Muscle of leg (tissue), 16 donors: ENCODE measurements around the gene ZNF268. TPM values are rescaled to one million over a fixed set of nuclear protein-coding genes. Genes with fewer than 3 reads are reported as not detected.

ENCODE experiments used
- DNase-seq: peaks from one replicate; pipeline ENCODE4 v3.0.0; 2013
- H3K27ac ChIP-seq: one replicate; pipeline ENCODE4 v1.5.1; 2013; ENCODE audit warnings: mild to moderate bottlenecking, low read length, control low read depth
- H3K27me3 ChIP-seq: one replicate; pipeline ENCODE4 v1.6.1; 2013; ENCODE audit warnings: low read length; ENCODE audit not compliant: control insufficient read depth, insufficient read depth
- H3K36me3 ChIP-seq: one replicate; pipeline ENCODE4 v1.6.1; 2013; ENCODE audit warnings: low read length; ENCODE audit not compliant: control insufficient read depth, insufficient read depth
- H3K4me1 ChIP-seq: one replicate; pipeline ENCODE4 v1.6.1; 2013; ENCODE audit warnings: low read length; ENCODE audit not compliant: control insufficient read depth, insufficient read depth
- H3K4me3 ChIP-seq: one replicate; pipeline ENCODE4 v1.5.1; 2013; ENCODE audit warnings: low read length, control low read depth
- H3K9me3 ChIP-seq: replicated peaks from 2 replicates; pipeline ENCODE4 v1.6.1; 2013; ENCODE audit warnings: low read depth, low read length; ENCODE audit not compliant: control insufficient read depth
- WGBS: methylation state at CpG from one replicate; pipeline ENCODE4 v1.1.5; 2013; ENCODE audit warnings: missing lambda C conversion rate; ENCODE audit not compliant: insufficient coverage; 5-methylcytosine and 5-hydroxymethylcytosine counted together
- long read RNA-seq, 11 donors: transcript quantifications; one replicate each; lab custom pipeline, GENCODE V29; 2026
- polyA plus RNA-seq, 8 donors: library from polyadenylated mRNA; unstranded; fragments of 120-200 nt; gene quantifications; one replicate each; pipeline versions ENCODE4 v1.2.1 to v1.2.3, GENCODE V29; 2013; ENCODE audit warnings: inconsistent platforms in 1 of 8, low replicate concordance in 1 of 8; ENCODE audit not compliant: insufficient read length in 8 of 8, insufficient read depth in 1 of 8
- total RNA-seq: library from RNA; stranded (reverse); fragments of 120-200 nt; gene quantifications from one replicate; pipeline ENCODE4 v1.2.4, GENCODE V29; 2013

Gene ZNF268
- total RNA-seq (17.4 TPM), polyA plus RNA-seq (10 to 100 TPM in 3 of 8 donors, 1 to 10 TPM in 5; 6.1 to 13.4 (median 9.3) TPM)
- long read RNA-seq, donor 1, full-length matches to known transcripts: 1 of 1 reads
- long read RNA-seq, donor 1, partial matches to known transcripts: 0 of 1 reads
- long read RNA-seq, donor 1, other reads (novel, unspliced or antisense): 0 of 1 reads
- long read RNA-seq, donor 2, full-length matches to known transcripts: 2 of 2 reads
- long read RNA-seq, donor 2, partial matches to known transcripts: 0 of 2 reads
- long read RNA-seq, donor 2, other reads (novel, unspliced or antisense): 0 of 2 reads
- long read RNA-seq, donor 3, full-length matches to known transcripts: 2 of 2 reads
- long read RNA-seq, donor 3, partial matches to known transcripts: 0 of 2 reads
- long read RNA-seq, donor 3, other reads (novel, unspliced or antisense): 0 of 2 reads
- long read RNA-seq, donor 4, partial matches to known transcripts: 0 of 2 reads
- long read RNA-seq, donor 4, other reads (novel, unspliced or antisense): 0 of 2 reads
- long read RNA-seq, donor 5, full-length matches to known transcripts: 5 of 5 reads
- long read RNA-seq, donor 5, partial matches to known transcripts: 0 of 5 reads
- long read RNA-seq, donor 5, other reads (novel, unspliced or antisense): 0 of 5 reads
- long read RNA-seq, donor 6, full-length matches to known transcripts: 5 of 5 reads
- long read RNA-seq, donor 6, partial matches to known transcripts: 0 of 5 reads
- long read RNA-seq, donor 6, other reads (novel, unspliced or antisense): 0 of 5 reads
- long read RNA-seq, donor 7, full-length matches to known transcripts: 5 of 5 reads
- long read RNA-seq, donor 7, partial matches to known transcripts: 0 of 5 reads
- long read RNA-seq, donor 7, other reads (novel, unspliced or antisense): 0 of 5 reads
- long read RNA-seq, donor 8, full-length matches to known transcripts: 1 of 1 reads
- long read RNA-seq, donor 8, partial matches to known transcripts: 0 of 1 reads
- long read RNA-seq, donor 8, other reads (novel, unspliced or antisense): 0 of 1 reads
- long read RNA-seq, donor 9, partial matches to known transcripts: 0 of 1 reads
- long read RNA-seq, donor 9, other reads (novel, unspliced or antisense): 0 of 1 reads
- long read RNA-seq, donor 10, full-length matches to known transcripts: 3 of 3 reads
- long read RNA-seq, donor 10, partial matches to known transcripts: 0 of 3 reads
- long read RNA-seq, donor 10, other reads (novel, unspliced or antisense): 0 of 3 reads
- long read RNA-seq, donor 11, partial matches to known transcripts: 0 of 1 reads
- long read RNA-seq, donor 11, other reads (novel, unspliced or antisense): 0 of 1 reads

DNA sequence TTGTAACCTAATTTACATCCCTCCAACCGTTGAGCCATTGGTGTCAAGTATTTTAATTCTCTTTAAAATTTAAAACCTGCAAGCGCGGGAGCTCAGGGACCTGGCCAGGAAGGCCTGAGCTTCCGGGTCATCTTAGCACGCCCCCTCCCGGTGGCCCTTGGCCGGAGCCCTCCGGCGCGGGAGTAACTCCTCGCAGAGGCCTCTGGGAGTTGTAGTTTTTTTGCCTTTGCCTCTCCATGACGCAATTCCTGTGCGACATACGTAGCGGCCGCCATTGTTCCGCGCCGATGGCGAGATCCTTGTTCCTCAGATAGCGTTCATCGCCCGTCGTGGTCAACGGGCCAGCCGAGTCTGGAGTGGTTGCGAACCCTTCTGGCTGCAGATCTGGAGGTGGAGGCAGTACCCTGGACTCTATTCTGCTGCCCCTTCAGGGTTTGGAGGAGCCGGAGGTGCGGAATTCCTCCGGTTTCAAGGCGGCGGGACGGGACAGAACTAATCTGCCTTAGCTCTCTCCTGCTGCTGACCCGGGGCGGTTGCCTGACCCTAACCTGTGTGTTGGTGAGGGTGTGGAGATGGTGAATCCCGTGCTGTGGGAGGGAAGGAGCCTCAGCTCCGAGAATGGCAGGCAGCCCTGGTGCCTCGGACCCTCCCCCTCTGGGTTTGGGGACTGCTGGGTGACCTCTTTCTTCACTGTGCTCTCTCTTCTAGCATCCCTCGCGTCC, at the start of gene ZNF268:
Gene ZNF268 (plus strand): TSS at position 258 of the 722 bp plus-strand sequence. CDS start 503 bp downstream, outside the sequence.
- H3K9me3 ChIP-seq: peaks cover 44% of the 10 kb centered on the region
- H3K4me3 ChIP-seq: peak within 1 kb of the TSS; percentile 83
- H3K4me1 ChIP-seq: peaks cover 3% of the 10 kb centered on the region
- peak; percentile 96 for DNase-seq
- WGBS: under 1% methylated on average over 34 of the region's 40 CpGs
- H3K27me3 ChIP-seq: no peaks in the 10 kb centered on the region
- peaks cover 34% of the 10 kb centered on the region for H3K36me3 ChIP-seq
- H3K27ac ChIP-seq: peak within 1 kb of the TSS; percentile 84

DNA sequence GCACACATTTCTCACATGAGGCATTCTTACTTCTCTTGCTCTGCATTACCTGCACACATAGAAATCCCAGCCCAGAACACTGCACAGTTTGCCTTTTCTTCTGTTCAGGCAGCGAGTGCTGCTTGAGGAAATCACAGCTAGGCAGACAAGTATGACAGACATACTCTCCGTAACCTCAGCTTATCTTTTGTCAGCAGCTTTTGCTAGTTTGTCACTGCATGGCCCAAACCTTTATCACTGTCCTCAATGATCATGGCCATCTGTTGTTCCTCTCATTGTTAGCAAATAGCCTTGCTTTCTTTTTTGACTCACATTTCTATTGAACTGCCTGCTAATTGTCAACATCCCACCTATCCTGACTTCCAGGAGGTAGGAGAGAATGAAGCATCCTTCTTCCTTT, 45.5 kb upstream of the ZNF268 start:
- DNase-seq: no peak
- peaks cover 40% of the 10 kb centered on the region for H3K36me3 ChIP-seq
- H3K27me3 ChIP-seq: no peaks in the 10 kb centered on the region
- no peak overlapping the region for H3K4me3 ChIP-seq
- H3K4me1 ChIP-seq: no peaks in the 10 kb centered on the region
- H3K27ac ChIP-seq: no peak overlapping the region
- H3K9me3 ChIP-seq: peaks cover 66% of the 10 kb centered on the region
- 94% methylated on average over 2 of the region's 2 CpGs for WGBS

DNA sequence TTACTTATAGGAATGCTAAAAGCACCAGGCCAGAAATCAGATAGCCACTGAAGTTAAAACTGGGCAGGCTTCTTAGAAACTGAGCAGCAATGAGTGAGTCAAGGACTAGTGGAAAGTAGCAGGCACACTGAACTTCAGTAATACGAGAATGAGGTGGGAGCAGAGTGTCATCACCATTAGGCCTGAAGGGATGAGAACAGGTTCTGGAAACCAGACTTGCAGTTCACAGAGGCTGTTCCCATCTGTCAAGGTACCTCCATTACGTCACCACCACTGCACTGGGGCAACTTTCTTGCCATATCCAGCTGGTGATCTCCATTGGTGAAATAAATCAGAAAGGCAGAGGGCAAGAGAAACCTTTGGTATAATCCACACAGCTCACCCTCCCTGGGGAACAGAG, 35.3 kb upstream of the ZNF268 start:
- WGBS: 100% methylated on average over 1 of the region's 2 CpGs
- Histone ChIP-seq H3K36me3 (peaks cover 36% of the 10 kb centered on the region), H3K9me3 (peaks cover 55% of the 10 kb centered on the region), H3K4me3 (no peak overlapping the region), H3K27me3 (no peaks in the 10 kb centered on the region), H3K27ac (no peak overlapping the region), H3K4me1 (no peaks in the 10 kb centered on the region)
- DNase-seq: no peak

DNA sequence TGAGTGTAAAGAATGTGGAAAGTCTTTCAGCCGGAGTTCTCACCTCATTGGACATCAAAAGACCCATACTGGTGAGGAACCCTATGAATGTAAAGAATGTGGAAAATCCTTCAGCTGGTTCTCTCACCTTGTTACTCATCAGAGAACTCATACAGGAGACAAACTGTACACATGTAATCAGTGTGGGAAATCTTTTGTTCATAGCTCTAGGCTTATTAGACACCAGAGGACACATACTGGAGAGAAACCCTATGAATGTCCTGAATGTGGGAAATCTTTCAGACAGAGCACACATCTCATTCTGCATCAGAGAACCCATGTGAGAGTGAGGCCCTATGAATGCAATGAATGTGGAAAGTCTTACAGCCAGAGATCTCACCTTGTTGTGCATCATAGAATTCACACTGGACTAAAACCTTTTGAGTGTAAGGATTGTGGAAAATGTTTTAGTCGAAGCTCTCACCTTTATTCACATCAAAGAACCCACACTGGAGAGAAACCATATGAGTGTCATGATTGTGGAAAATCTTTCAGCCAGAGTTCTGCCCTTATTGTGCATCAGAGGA, 25.1 kb upstream of the ZNF268 start:
- no peak for DNase-seq
- WGBS: no CpG with 5 or more reads among the region's 2 CpGs
- H3K9me3 ChIP-seq: peaks cover 68% of the 10 kb centered on the region
- no peaks in the 10 kb centered on the region for H3K4me1 ChIP-seq
- H3K27ac ChIP-seq: no peak overlapping the region
- H3K4me3 ChIP-seq: no peak overlapping the region
- H3K27me3 ChIP-seq: no peaks in the 10 kb centered on the region
- peaks cover 41% of the 10 kb centered on the region for H3K36me3 ChIP-seq

DNA sequence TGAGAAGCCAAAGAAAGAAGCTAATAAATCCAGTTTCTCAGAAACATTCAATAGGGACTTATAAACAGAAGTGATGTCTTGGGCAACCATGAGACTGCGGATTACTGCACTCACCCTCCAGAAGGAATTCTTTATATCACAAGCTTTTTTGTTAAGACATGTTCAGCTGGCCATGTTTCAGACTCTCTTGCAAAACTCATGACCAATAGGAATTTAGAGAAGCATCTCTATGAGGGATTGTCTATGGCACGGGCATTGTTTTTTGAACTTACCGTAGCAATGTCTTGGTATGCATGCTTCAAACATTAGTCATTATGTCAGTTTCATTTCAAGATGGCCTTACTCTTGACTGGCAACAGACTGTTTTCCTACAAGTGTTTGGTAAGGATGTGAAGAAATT, 15.5 kb upstream of the ZNF268 start:
- Histone ChIP-seq H3K9me3 (peaks cover 42% of the 10 kb centered on the region), H3K4me3 (no peak overlapping the region)

DNA sequence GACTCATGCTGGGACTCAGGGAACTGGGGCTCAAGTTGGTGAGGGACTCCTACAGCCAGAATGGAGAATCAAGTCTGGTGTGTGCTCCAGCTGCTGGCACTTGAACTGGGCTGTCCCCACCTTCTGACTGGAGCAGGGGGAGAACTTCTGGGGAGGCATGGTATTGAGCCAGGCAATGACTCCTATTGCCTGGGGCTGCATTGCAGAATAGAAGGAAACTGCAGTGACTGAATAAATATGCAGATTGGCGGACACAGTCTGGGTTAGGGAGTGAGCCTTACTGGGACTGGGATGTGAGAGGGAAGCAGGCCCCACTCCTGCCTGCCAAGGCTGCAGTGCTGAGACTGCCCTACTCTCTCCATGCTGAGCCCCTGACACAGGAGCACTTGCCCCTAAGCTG, 8.8 kb upstream of the ZNF268 start:
- Histone ChIP-seq H3K9me3 (peaks cover 39% of the 10 kb centered on the region), H3K27ac (no peak overlapping the region), H3K36me3 (no peaks in the 10 kb centered on the region), H3K27me3 (no peaks in the 10 kb centered on the region), H3K4me3 (no peak overlapping the region), H3K4me1 (no peaks in the 10 kb centered on the region)
- no peak for DNase-seq
- 100% methylated on average over 1 of the region's 1 CpG for WGBS

More for the DNA sequence above, 15.5 kb upstream of the ZNF268 start:
- no peaks in the 10 kb centered on the region for H3K27me3 ChIP-seq
- H3K36me3 ChIP-seq: no peaks in the 10 kb centered on the region
- no peaks in the 10 kb centered on the region for H3K4me1 ChIP-seq
- no peak for DNase-seq
- H3K27ac ChIP-seq: no peak overlapping the region
- WGBS: no CpG with 5 or more reads among the region's 3 CpGs

DNA sequence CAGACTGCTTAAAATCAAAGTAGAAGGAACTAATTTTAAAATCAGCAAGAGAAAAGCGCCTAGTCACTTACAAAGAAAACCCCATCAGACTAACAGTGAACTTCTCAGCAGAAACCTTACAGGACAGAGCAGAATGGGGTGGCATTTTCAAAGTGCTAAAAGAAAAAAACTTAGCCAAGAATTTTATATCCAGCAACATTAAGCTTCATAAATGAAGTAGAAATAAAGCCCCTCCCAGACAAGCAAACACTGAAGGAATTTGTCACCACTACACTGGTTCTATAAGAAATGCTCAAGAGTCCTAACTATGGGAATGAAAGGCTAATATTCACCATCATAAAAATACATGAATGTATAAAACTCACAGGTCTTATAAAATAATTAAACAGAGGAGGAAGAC, 6.4 kb upstream of the ZNF268 start:
- no peak for DNase-seq
- no peaks in the 10 kb centered on the region for H3K4me1 ChIP-seq
- H3K36me3 ChIP-seq: no peaks in the 10 kb centered on the region
- H3K4me3 ChIP-seq: no peak overlapping the region
- WGBS: no CpG with 5 or more reads among the region's 1 CpG
- no peaks in the 10 kb centered on the region for H3K27me3 ChIP-seq
- peaks cover 39% of the 10 kb centered on the region for H3K9me3 ChIP-seq
- H3K27ac ChIP-seq: no peak overlapping the region

DNA sequence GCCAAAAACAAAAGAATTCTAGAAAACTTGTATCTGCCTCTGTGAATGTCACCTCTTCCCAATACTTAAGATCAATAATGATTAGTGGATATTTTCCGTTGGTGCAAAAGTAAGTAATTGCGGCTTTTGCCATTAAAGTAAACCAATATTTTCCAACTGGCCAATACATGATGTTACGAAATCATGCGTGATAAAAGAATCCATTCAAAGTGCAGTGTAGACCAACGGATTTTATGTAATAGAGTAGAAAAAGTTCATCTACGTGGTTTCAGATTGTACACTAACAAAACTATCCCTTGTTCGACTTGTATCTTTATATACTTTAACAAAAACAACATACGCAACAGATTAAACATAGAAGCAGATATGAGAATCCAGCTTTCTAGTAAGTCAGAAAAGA, 626 bp upstream of the ZNF268 start:
- H3K4me3 ChIP-seq: no peak overlapping the region
- peaks cover 38% of the 10 kb centered on the region for H3K9me3 ChIP-seq
- no peak overlapping the region for H3K27ac ChIP-seq
- H3K27me3 ChIP-seq: no peaks in the 10 kb centered on the region
- WGBS: no CpG with 5 or more reads among the region's 8 CpGs
- peaks cover 28% of the 10 kb centered on the region for H3K36me3 ChIP-seq
- no peak for DNase-seq
- peaks cover 3% of the 10 kb centered on the region for H3K4me1 ChIP-seq

DNA sequence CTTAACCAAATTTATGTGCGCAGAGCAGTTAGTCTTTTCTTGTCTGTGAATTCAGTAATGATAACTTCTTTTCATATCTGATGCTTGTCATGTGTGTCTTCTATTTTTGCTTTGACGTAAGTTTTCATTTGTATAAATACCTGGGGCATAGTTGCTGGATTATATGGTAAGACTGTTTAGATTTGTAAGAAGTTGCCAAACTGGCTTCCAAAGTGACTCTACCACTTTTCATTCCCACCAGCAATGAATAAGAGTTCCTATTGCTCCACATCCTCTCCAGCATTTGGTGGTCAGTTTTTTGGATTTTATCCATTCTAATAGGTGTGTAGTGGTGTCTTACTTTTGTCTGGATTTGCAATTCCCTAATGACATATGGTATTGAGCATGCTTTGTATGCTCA, 8.9 kb downstream of the ZNF268 start:
- H3K36me3 ChIP-seq: peaks cover 81% of the 10 kb centered on the region
- H3K9me3 ChIP-seq: peaks cover 77% of the 10 kb centered on the region
- H3K4me3 ChIP-seq: no peak overlapping the region
- DNase-seq: no peak
- WGBS: no CpG with 5 or more reads among the region's 2 CpGs
- H3K27me3 ChIP-seq: no peaks in the 10 kb centered on the region
- no peaks in the 10 kb centered on the region for H3K4me1 ChIP-seq
- H3K27ac ChIP-seq: no peak overlapping the region
